GM10248 (cell line): ENCODE measurements around the gene PASK.

Source experiments
- CTCF ChIA-PET: fragments of 300-600 bp; sonication (Branson Sonifier 250); formaldehyde crosslinking; extraction: SDS; loops from one replicate; lab custom pipeline; 2021; ENCODE audit warnings: antibody characterized with exemption; lab: Yijun Ruan, JAX
- POLR2A ChIA-PET: fragments of 350-650 bp; sonication (Branson Sonifier 250); formaldehyde crosslinking; extraction: SDS; loops from one replicate; lab custom pipeline; 2020; ENCODE audit warnings: antibody characterized with exemption; lab: Yijun Ruan, JAX
- DNase-seq: peaks from one replicate; pipeline ENCODE4 v3.0.0; 2012; ENCODE audit errors: extremely low spot score
- CTCF ChIP-seq: IDR thresholded peaks from 2 replicates; pipeline ENCODE4 v1.5.1; 2012; ENCODE audit warnings: mild to moderate bottlenecking, low read depth; ENCODE audit errors: extremely low read depth, missing control alignments, control extremely low read depth

PASK gene

GRCh38 chr2:241193271-241193670, 44.0 kb upstream of the PASK start:
- CTCF ChIA-PET: no interaction called here
- POLR2A ChIA-PET: no interaction called here
- no peak for TF ChIP-seq CTCF
- DNase-seq: no peak

- no peak for DNase-seq
- TF ChIP-seq CTCF: no peak
- ChIA-PET CTCF (no interaction called here), POLR2A (no interaction called here)
Observed at GRCh38 chr2:241191081-241191480, 41.8 kb upstream of the PASK start.

- ChIA-PET CTCF (no interaction called here), POLR2A (no interaction called here)
- DNase-seq: no peak
- TF ChIP-seq CTCF: no peak
Observed at GRCh38 chr2:241190291-241190981, 41.2 kb upstream of the PASK start.

GRCh38 chr2:241189856-241190201, 40.6 kb upstream of the PASK start:
- DNase-seq: no peak
- TF ChIP-seq CTCF: no peak
- POLR2A ChIA-PET: no interaction called here
- CTCF ChIA-PET: interaction anchor here (1.2 kb wide), 1 partner anchor 41 kb away, joined by 3 read pairs; the partner anchor contains the start of gene PASK

- CTCF ChIA-PET: interaction anchor here (1.2 kb wide), 1 partner anchor 40 kb away, joined by 3 read pairs; the partner anchor contains the start of gene PASK
- TF ChIP-seq CTCF: no peak
- POLR2A ChIA-PET: no interaction called here
- no peak for DNase-seq
Observed at GRCh38 chr2:241189093-241189855, 40.0 kb upstream of the PASK start.

GRCh38 chr2:241188361-241189092, 39.3 kb upstream of the PASK start, which contains the start of gene ANO7:
TSS of gene ANO7 (plus strand) at chr2:241188677. CDS start at chr2:241190064, 1,387 bp downstream.
- TF ChIP-seq CTCF: no peak
- CTCF ChIA-PET: interaction anchor here (1.2 kb wide), 1 partner anchor 39 kb away, joined by 3 read pairs; the partner anchor contains the start of gene PASK
- POLR2A ChIA-PET: no interaction called here
- no peak for DNase-seq
